Hematopoietic multipotent progenitor cell treated with erythropoietin and hydrocortisone succinate and interleukin-3 and kit ligand, for 4 days (in vitro differentiated cells): ENCODE results near the gene GPHA2.

Experiments
- DNase-seq: peaks from one replicate; pipeline ENCODE4 v3.0.0-alpha.2; 2015

GPHA2 gene

DNA sequence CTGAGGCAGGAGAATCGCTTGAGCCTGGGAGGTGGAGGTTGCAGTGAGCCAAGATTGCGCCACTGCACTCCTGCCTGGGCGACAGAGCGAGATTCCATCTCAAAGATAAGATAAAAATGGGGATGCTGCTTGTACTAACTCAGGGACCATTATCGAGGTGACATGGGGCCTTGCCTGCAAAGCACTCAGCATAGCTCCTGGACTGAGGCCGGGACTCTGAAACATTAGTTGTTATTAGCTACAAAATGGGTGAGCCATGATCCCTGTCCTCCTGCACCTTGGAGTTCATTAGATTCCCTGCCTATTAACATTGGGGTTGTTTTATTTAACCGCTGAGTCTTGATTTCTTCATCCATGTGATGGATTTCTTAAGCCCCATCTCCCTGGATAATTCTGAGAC is 6.1 kb downstream of the GPHA2 start:
- DNase-seq, result no peak

DNA sequence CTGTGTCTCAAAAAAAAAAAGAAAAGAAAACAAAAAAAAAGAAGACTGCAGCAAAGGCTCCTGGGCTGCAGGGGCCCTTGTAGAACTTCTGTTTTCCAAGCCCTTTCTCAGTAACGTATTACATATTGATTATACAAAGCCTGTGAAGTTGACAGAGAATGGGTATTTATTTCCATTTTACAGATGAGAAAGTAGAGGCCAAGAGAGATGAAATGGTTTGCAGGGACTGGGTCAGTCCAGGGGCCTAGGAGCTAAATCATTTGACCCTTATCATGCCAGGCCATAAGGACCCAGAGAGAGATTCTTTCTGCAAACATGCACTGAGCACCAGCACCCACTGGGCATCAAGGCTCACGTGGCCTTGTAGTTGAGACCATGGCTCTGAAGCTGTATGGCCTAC is 6.7 kb downstream of the GPHA2 start:
- no peak for DNase-seq

DNA sequence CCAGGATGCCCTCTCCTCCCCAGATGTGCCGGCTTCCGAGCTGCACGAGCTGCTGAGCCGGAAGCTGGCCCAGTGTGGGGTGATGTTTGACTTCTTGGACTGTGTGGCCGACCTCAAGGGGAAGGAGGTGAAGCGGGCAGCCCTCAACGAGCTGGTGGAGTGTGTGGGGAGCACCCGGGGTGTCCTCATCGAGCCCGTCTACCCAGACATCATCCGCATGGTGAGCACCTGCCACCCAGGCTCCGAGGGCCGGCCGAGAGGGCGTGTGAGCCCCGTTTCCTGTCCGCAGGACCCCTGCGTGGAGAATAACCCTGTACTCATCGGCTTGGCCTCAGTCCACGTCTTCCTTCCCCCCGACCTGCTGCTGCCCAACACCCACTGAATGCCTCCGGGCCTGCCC is 9.0 kb downstream of the GPHA2 start:
- peak; percentile 10 for DNase-seq

DNA sequence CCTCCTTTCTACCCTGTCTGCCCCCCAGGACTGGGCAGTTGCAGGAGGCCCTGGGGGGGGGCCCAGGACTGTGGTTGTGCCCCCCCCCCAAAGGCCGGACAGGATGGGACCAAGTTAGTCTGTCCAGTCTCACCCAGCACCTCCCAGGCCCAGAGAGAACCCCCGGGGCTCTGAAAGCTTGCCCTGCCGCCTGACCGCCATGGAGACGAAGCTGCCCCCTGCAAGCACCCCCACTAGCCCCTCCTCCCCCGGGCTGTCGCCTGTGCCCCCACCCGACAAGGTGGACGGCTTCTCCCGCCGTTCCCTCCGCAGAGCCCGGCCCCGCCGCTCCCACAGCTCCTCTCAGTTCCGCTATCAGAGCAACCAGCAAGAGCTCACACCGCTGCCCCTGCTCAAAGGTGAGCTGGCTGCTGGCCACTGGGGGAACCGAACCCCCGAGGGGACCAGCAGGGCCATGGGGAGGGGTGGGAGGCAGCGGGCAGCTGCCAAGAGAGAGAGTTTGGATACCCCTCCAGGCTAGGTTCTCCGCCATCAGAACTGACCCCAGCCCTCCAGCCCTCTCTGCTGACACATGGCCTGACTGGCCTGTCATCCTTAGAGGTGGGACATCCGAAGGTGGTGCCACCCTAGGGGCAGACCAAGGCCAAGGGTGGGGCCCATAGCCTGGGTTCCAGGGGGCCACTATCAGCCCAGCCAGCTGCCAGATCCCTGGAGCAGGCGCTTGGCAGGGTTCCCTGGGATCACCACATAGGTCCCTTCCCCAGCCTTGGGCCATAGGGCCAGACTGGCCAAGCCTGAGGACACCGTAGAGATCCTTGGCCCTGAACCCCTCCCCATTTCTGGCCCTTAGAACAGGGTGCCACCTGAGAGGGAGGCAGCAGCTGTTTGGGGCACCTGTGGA is 9.9 kb downstream of the GPHA2 start:
- peak; percentile 59 for DNase-seq

DNA sequence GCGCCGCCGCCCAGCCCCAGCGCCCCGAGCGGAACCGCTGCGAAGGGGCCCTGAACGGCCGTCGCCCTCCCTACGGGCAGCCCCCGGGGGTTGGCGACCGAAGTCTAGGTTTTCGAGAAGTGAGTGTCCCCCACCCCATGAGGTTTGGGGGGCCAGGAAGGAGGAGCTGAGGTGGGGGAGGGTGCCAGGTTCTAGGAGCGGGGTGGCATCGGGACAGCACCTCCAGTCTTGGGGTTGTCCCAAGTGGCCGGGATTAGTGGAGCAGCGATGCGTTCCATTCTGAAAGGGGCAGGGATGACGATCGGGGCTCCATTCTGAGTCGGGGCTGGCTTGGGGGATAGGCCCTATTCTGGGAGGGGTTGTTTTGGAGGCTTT is 10.8 kb downstream of the GPHA2 start:
- DNase-seq, result peak; percentile 23

DNA sequence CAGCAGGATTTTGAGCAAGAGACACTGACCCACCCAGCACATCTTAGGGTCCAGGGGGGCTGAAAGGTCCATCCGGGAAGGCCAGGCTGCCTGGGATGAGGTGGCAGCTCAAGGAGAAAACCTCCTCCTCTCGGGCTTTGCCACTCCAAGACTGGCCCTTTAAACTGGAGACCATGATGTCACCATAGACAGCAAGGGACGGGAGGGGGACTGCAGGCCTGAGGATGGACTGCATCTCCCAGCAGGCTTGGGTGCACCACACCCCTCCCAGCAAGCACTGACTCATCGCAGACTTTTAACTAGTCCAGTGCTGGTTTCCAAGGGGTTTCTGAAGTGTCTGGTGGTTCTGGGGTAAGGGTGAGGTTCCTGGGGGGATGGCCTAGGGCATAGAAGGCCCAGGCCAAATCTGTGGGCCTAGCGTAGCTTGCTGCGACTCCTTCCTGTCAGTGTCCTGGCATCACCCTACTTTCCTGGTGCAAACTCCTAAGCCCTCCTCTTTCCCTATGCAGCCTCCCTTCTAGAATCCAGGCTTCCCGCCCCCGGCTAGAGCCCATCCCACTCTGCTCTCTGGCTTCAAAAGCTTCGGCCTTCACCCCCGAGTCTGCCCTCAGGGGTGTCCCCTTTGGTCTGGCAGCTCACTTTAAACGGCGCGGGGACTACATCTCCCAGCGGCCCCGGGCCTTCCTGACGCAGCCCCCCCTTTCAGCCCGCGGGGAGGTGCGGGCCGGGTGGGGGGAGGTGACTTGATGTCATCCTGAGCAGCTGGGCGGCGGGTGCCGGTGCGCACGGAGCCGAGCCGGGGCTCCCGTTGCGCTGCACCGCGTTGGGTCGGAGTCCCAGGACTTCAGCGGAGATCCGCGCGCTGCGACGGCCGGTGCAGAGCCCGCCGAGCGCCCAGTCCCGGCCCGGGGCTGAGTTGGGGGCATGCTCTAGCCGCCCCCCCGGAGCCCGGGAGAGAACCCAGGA is 11.5 kb downstream of the GPHA2 start, which contains the start of gene PPP2R5B:
TSS of gene PPP2R5B (plus strand) at position 746 of the 966 bp plus-strand sequence. CDS start 1,046 bp downstream, outside the sequence.
- DNase-seq, result peak; percentile 97

DNA sequence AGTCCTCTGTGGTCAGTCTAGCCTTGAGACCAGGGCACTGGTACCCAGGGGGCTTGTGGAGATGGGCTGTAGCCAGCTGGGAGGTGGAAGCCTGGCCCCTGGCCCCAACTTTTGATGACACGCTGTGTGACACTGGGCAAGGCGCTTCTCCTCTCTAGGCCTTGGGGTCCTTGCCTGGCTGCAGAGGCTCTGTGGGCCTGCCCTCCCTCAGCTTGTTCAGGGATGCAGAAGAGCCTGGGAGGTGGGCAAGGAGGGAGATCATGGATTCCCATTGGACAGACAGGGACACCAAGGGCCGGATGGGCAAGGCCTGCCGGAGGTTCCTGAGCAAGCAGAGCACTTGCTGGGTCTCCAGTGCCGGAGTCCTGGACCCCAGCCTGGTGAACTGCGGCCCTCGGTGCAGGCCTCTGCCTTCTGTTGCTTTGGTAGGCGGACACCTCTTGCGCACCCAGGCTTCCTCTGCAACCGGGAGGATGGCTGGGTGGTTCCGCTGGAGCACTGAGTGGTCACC is 12.5 kb downstream of the GPHA2 start:
- no peak for DNase-seq

DNA sequence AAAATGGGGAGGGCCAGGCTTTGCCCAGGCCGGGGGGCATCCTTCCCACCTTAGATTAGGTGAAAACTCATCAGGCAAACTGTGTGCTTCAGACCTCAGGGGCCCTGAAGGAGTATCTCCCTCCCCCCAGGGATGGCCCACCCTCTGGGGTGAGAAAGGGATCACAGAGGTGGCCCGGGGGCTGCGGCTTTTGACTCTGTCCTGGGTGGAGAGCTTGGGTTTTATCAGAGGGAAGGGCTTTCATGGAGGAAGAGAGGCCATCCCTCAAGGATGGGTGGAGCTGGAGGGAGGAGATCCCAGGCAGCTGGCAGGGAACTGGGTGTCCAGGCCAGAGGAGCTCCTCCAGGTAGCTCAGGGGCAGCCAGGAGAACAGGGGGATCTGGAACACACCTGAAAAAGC is 14.3 kb downstream of the GPHA2 start:
- DNase-seq, result no peak

DNA sequence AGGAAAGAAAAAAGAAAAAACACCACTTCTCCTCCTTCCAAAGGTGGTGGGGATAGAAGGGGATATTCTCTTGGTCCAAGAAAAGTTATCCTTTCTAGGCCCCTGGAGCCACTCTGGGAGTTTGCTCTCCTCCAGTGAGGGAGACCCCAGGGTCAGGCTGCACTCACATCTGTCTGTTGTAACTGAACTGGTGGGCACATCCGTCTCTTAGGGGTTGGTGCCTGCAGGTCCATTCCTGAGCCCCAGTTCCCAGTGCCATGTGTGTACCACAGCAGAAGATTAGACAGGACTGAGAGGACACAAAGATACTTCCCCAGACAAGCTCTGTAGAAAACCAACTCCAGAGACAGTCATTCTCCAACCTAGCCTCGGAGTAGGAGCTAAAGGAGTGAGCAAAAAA is 15.6 kb downstream of the GPHA2 start:
- no peak for DNase-seq

DNA sequence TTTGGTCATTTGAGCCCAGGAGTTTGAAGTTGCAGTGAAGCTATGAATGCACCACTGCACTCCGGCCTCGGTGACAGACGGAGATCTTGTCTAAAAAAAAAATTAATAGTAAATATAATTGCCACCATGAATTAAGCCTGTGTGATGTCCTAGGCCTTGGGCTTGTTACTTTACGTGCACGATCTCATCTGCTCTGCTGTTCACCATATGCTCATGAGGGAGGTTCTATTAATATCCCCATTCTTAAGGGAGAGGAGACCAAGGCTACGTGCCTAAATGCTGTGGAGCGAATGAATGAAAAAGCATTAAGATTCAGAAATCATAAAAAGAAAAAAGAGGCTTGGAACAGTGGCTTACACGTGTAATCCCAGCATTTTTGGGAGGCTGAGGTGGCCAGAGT is 16.1 kb downstream of the GPHA2 start:
- DNase-seq, result no peak

DNA sequence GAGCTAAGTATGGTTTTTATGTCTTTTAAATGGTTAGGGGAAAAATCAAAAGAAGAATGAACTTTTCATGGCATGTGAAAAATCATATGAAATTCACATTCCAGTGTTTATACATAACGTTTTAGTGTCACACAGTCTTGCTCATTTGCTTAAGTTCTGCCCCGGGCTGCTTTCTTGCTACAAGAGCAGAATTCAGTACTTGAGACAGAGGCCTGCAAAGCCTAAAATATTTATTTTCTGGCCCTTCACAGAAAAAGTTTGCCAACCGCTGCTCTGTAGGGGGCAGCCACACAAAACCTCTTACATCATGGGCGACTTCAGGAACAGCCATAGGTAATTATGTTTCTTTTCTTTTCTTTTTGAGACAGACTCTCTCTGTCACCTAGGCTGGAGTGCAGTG is 17.7 kb downstream of the GPHA2 start:
- peak; percentile 76 for DNase-seq

DNA sequence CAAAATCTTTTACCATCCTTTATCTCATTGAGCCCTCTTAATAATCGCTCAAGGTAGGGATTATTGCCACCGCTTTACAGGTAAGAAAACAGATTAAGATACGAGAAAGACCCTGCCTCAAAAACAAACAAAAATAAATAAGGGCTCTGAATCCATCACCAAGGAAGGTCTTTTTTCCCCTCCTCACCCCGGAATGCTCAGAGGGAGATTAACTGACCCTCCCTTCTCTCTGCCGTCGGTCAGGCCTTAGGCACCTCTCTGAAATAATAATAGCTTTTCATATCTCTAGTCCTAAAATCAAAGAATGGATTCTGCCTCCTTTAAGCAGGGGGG is 18.1 kb downstream of the GPHA2 start:
- no peak for DNase-seq

DNA sequence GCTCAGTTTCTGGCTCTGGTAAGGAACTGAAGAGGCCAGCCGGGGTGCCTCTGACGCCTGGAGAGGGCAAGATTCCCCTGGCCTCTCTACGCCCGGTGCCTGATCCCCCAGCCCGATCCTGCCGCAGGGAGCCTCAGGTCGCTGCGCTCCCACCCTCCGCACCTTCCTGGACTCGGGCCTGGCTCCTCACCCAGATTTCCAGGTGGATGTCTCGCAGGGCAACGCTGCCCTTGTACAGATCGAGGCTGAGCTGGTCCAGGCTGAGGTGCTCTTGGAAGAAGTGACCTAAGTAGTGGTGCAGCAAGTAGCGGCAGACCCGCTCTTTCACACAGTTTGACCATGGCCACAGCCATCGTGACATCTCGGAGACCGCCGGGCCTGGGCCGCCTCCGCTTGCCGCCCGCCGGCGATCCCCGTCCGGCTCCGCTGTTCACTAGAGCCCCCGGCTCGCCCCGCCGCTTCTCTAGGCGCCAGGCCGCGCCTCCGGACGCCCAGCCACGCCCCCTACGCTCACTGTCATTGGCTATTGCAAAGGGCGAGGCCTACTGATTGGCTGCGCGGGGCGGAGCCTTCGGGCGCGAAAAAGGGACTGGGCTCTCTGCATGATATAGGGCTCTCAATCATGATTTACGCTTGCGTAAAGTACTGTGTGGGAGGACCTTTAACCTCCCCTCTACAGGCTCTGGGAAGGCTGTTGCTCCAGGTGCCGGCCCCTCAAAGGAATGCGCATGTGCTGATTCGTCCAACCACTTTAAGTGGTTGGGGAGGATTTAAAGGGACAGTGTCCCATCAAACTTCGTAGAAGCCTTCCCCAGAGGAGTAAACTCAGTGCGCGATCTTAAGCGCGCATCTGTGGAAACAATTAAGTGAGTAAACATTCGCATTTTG is 18.7 kb downstream of the GPHA2 start, which contains the start of gene ATG2A:
TSS of gene ATG2A (minus strand) at position 435 of the 888 bp plus-strand sequence. CDS start at position 361, 74 bp downstream.
- DNase-seq, result peak; percentile 100

DNA sequence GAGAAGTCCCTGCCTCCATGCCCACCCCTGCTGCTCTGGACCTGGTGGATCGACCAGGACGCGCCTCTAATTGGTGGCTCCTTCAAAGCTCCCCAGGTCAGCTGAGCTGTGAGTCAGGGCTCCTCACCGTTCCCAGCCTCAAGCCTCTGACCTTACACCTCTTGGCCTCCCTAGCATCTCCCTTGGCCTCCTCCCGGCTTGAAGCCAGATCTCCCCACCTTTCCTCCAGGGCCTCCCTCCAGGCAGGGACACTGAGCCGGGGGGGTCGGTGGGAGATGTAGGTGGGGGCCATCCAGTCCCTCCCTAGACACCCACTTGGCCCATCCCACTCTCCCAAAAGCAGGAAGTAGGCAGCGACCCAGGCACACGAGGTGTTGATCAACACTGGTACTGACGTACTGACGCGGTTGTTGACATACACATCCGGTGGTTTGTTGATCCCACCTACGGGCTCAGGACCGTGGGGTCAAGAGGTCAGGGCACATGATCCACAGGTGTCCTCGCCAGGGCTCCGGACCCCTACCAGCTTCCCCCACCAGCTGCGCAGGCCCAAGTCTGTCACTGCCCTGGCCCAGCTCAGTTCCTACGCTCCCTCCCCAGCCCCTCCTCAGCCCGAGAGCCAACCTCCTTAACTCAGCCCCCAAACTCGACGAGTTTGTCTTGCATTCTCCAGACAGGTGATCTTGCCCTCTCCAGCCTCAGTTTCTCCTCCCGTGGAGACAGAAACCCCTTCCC is 19.5 kb downstream of the GPHA2 start:
- DNase-seq, result peak; percentile 55

DNA sequence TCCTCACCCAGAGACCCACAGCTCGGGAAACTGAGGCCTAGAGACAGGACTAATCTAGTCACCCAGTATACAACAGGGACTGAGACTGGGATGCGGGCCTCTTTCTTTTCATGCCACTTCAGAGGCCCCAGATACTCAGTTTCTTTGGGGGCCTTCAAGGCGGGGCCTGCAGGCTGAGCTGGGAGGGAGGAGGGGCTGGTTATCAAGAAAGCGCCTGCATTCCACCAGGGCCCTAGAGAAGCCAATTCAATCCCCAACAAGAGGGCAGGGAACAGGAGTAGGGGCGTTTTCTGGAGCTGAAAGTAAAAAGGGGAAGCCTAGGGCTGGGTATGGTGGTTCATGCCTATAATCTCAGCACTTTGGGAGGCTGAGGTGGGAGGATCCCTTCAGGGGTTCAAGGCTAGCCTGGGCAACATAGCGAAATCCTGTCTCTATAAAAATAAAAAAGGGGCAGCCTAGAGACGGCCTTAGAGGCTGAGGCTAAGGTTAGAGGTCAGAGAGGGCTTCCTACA is 20.3 kb downstream of the GPHA2 start:
- peak; percentile 46 for DNase-seq

DNA sequence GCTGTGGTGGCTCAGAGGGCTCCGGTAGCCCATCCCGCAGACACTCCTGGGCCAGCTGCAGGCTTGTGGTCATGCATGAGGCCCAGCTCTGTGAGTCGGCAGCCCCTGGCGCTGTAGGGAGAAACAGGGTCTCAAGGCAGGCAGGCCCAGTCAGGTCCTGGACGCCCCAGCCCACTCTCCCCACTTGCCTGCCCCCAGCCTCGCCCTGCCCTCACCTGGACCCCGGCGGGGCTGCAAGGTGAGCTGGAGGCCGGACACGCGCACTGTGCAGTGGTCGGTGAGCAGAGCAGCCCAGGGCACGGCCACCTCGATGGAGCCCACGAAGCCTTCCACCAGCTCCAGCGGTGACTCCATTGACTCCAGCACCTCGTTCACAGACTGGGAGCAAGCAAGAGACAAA is 21.6 kb downstream of the GPHA2 start:
- no peak for DNase-seq

DNA sequence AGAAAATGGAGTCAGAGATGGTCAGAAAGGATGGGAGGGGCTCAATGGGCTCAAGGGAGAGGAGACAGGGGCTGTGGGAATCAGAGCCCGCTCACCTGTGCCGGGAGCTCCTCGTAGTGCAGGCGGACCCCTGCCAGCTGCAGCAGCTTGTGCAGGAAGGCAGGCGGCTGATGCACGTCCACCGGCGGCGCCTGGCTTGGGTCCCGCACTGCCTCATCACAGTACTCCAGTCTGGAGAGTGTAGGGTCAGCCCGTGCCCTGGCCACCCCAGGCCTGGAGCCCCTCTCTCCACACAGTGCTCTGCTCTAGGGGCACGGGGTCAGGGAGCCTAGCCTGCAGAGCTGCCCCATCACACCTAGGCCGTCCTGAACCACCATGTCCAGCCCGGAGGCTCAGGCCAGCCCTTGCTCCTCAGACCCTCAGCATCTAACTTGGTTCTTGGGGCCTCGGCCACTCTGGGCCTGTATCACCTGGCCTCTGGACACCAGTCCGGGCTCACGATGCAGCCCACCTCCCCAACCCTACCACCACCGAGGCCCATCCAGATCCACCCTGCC is 22.4 kb downstream of the GPHA2 start:
- DNase-seq, result no peak

DNA sequence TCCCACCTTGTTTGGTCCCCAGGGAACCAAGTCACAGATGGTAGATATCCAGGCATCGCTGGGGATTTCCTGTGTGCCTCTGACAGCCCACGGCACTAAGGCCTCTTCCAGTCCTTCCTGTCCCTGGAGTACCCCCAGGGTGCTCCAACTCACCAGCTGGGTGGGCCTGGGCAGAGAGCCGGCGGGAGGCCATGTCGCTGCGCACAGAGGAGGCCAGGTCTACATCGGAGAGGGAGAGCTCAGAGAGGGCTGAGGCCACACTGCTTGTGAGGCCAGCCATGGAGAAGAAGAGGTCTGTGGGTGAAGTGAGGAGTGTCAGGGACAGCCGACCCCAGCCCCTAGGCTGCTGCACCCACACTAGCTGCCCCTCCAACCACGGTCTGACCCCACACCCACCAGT is 24.0 kb downstream of the GPHA2 start:
- no peak for DNase-seq

DNA sequence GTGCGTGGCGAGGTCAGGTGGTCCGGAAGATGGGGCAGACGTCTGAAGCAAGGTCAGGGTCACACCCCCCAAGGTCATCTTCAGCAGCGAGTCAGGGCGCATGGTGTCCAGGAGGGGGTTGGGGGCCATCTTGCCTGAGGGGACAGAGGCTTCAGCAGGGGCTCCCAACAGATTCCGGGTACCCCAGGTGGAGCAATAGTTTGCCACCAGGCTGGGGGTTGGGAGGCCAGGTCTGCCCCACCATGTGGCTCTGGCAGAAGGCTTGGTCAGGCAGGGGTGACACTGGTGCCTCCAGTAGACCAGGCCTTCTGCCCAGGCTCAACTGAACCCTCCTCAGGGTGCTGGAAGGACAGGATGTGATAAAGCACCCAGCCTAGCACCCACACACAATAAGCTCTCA is 24.6 kb downstream of the GPHA2 start:
- DNase-seq, result no peak

DNA sequence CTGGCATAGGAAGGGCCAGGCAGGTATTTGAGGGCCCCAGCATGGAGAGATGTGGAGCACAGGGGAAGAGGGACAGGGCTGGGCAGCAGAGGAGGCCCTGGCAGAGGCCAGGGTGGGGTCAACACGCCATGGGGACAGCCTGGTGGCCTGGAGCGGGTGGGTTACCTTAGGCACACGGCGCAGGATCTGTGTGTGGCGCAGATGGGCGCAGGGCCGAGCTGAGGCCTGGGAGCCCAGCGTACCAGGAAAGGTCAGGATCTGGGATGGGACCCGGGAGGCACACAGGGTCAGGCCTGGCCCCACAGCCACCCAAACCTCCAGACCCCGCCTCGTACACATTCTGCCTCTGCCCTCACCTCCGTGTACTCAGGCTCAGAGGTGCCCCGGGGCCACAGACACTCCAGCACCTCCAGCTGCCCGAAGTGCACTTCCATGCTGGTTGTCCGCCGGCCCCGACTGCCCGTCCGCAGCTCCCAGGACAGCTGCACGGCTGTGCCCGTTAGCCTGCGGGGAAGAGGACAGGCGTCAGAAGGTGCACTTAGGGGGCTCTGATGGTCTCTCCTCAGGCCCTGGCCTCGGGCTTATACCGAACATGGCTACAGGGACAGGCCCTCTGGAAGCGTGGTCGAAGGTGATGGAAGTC is 25.1 kb downstream of the GPHA2 start:
- DNase-seq, result no peak
